Measurements from ENCODE around the gene CLCN5. TPM values are rescaled to one million over a fixed set of nuclear protein-coding genes. Genes with fewer than 3 reads are reported as not detected.

CLCN5 gene
- total RNA-seq, 5 donors from 2014 or later (not counting 1 experiment from before 2014, with no cell fraction given) = 1.4 to 2.3 (median 2.2) TPM

DNA sequence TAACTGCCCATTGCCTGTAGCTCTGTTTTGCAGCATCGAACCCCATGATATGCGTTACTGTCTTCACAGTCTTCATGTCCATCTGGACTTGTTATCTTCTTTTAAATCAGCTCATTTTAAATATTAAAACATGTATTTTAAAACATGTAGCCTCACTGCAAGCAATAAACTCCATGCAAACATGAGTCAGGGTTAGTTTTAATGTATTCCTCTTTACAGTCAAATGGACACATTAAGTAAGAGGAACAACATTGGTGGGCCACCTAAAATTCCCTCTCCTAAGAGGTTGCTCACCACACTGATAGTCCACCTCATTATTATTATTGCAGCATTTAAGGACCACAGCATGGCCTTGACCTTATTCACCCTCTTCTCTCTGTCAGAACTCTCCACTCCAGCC is 74.1 kb downstream of the CLCN5 start:
- Histone ChIP-seq H3K4me3 (ENCODE audit: control insufficient read depth in 1 of 2, extremely low read depth in 1 of 2, low read length in 1 of 2) (no peak overlapping the region), H3K27ac (ENCODE audit: low read length) (no peak overlapping the region), H3K9me3 (no peaks in the 10 kb centered on the region), H3K4me1 (ENCODE audit: control insufficient read depth in 1 of 2, extremely low read depth in 1 of 2, insufficient read depth in 2 of 2, low read length in 2 of 2) (no peaks in the 10 kb centered on the region), H3K36me3 (ENCODE audit: control insufficient read depth in 2 of 2, extremely low read depth in 1 of 2, insufficient read depth in 1 of 2, low read length in 1 of 2) (no peaks in the 10 kb centered on the region), H3K27me3 (replicated peaks in 1 of 2; ENCODE audit: control insufficient read depth in 2 of 2, extremely low read depth in 1 of 2, insufficient read depth in 2 of 2, low read length in 1 of 2) (no peaks in the 10 kb centered on the region)
- ATAC-seq (replicated peaks in 1 of 4) (no peak), DNase-seq (no peak)
- H3K4me3 Mint-ChIP-seq = no peak overlapping the region
- ChIA-PET CTCF (no interaction called here), POLR2A (no interaction called here)
- no CpG with 5 or more reads among the region's 2 CpGs for WGBS (ENCODE audit: insufficient coverage)
- H3K4me1 Mint-ChIP-seq = no peaks in the 10 kb centered on the region
- H3K27ac Mint-ChIP-seq = no peak overlapping the region
- H3K36me3 Mint-ChIP-seq = no peaks in the 10 kb centered on the region
- H3K27me3 Mint-ChIP-seq = peaks cover 2 to 18% of the 10 kb centered on the region in 2 donors
- no peaks in the 10 kb centered on the region for H3K9me3 Mint-ChIP-seq

GRCh38 chrX:49999087-49999486 is 76.7 kb downstream of the CLCN5 start:
- no peaks in the 10 kb centered on the region for H3K4me1 ChIP-seq (ENCODE audit: control insufficient read depth in 1 of 2, extremely low read depth in 1 of 2, insufficient read depth in 2 of 2, low read length in 2 of 2)
- Mint-ChIP-seq H3K4me3 (no peak overlapping the region), H3K27me3 (peaks cover 0 to 27% of the 10 kb centered on the region in 2 donors), H3K9me3 (no peaks in the 10 kb centered on the region), H3K27ac (no peak overlapping the region), H3K36me3 (no peaks in the 10 kb centered on the region), H3K4me1 (no peaks in the 10 kb centered on the region)
- ChIA-PET CTCF (no interaction called here), POLR2A (no interaction called here)
- H3K27me3 ChIP-seq (replicated peaks in 1 of 2; ENCODE audit: control insufficient read depth in 2 of 2, extremely low read depth in 1 of 2, insufficient read depth in 2 of 2, low read length in 1 of 2) = no peaks in the 10 kb centered on the region
- no peak overlapping the region for H3K4me3 ChIP-seq (ENCODE audit: control insufficient read depth in 1 of 2, extremely low read depth in 1 of 2, low read length in 1 of 2)
- H3K36me3 ChIP-seq (ENCODE audit: control insufficient read depth in 2 of 2, extremely low read depth in 1 of 2, insufficient read depth in 1 of 2, low read length in 1 of 2) = no peaks in the 10 kb centered on the region
- no peaks in the 10 kb centered on the region for H3K9me3 ChIP-seq
- no peak for ATAC-seq (replicated peaks in 1 of 4)
- no peak for DNase-seq
- H3K27ac ChIP-seq (ENCODE audit: low read length) = no peak overlapping the region
- no CpG with 5 or more reads among the region's 3 CpGs for WGBS (ENCODE audit: insufficient coverage)

DNA sequence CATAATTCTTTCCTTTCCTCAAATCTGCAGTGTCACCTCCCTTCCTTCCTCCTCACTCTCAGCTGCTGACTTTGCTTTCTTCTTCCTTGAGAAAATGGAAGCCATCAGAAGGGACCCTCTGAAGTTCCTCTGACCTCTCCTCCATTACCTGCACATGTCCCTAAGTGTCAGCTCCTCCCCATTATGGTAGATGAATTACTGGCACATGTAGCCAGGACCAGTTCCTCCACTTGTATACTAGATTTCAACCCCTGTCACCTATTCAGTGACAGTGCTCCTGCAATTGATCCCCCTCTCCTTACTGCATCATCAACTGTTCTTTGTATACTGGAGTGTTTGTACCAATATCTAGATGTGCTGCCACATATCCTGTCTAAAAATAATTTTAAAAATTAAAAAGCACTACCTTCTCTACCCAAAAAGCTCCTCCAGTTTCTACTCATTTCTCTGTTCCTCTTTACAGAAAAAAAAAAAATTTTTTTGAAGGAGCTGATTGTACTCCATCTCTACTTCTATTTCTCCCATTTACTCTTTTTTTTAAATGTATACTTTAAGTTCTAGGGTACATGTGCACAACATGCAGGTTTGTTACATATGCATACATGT is 78.6 kb downstream of the CLCN5 start:
- no peak overlapping the region for H3K27ac Mint-ChIP-seq
- CTCF ChIA-PET = no interaction called here
- POLR2A ChIA-PET = interaction anchor here in 1 of 2 donors (0.6 kb wide), 1 partner anchor 952 kb away, joined by 3 read pairs; no protein-coding TSS in a partner anchor

GRCh38 chrX:50002067-50002714 is 79.8 kb downstream of the CLCN5 start:
- CTCF ChIA-PET = no interaction called here
- Histone ChIP-seq H3K4me3 (ENCODE audit: control insufficient read depth in 1 of 2, extremely low read depth in 1 of 2, low read length in 1 of 2) (no peak overlapping the region), H3K9me3 (no peaks in the 10 kb centered on the region), H3K36me3 (ENCODE audit: control insufficient read depth in 2 of 2, extremely low read depth in 1 of 2, insufficient read depth in 1 of 2, low read length in 1 of 2) (no peaks in the 10 kb centered on the region), H3K4me1 (ENCODE audit: control insufficient read depth in 1 of 2, extremely low read depth in 1 of 2, insufficient read depth in 2 of 2, low read length in 2 of 2) (no peaks in the 10 kb centered on the region), H3K27me3 (replicated peaks in 1 of 2; ENCODE audit: control insufficient read depth in 2 of 2, extremely low read depth in 1 of 2, insufficient read depth in 2 of 2, low read length in 1 of 2) (no peaks in the 10 kb centered on the region), H3K27ac (ENCODE audit: low read length) (no peak overlapping the region)
- no peak for ATAC-seq (replicated peaks in 1 of 4)
- no peak for DNase-seq
- POLR2A ChIA-PET = no interaction called here
- Mint-ChIP-seq H3K27ac (no peak overlapping the region), H3K27me3 (peaks cover 0 to 28% of the 10 kb centered on the region in 2 donors), H3K9me3 (no peaks in the 10 kb centered on the region), H3K36me3 (no peaks in the 10 kb centered on the region), H3K4me3 (no peak overlapping the region), H3K4me1 (no peaks in the 10 kb centered on the region)
- no CpG with 5 or more reads among the region's 2 CpGs for WGBS (ENCODE audit: insufficient coverage)

More for the DNA sequence above, 78.6 kb downstream of the CLCN5 start:
- Mint-ChIP-seq H3K4me1 (no peaks in the 10 kb centered on the region), H3K27me3 (peaks cover 0 to 31% of the 10 kb centered on the region in 2 donors), H3K36me3 (no peaks in the 10 kb centered on the region), H3K4me3 (no peak overlapping the region), H3K9me3 (no peaks in the 10 kb centered on the region)
- H3K36me3 ChIP-seq (ENCODE audit: control insufficient read depth in 2 of 2, extremely low read depth in 1 of 2, insufficient read depth in 1 of 2, low read length in 1 of 2) = no peaks in the 10 kb centered on the region
- no peak overlapping the region for H3K27ac ChIP-seq (ENCODE audit: low read length)
- H3K9me3 ChIP-seq = no peaks in the 10 kb centered on the region
- ATAC-seq (replicated peaks in 1 of 4) (no peak), DNase-seq (no peak)
- no peaks in the 10 kb centered on the region for H3K4me1 ChIP-seq (ENCODE audit: control insufficient read depth in 1 of 2, extremely low read depth in 1 of 2, insufficient read depth in 2 of 2, low read length in 2 of 2)
- H3K27me3 ChIP-seq (replicated peaks in 1 of 2; ENCODE audit: control insufficient read depth in 2 of 2, extremely low read depth in 1 of 2, insufficient read depth in 2 of 2, low read length in 1 of 2) = no peaks in the 10 kb centered on the region
- no peak overlapping the region for H3K4me3 ChIP-seq (ENCODE audit: control insufficient read depth in 1 of 2, extremely low read depth in 1 of 2, low read length in 1 of 2)

DNA sequence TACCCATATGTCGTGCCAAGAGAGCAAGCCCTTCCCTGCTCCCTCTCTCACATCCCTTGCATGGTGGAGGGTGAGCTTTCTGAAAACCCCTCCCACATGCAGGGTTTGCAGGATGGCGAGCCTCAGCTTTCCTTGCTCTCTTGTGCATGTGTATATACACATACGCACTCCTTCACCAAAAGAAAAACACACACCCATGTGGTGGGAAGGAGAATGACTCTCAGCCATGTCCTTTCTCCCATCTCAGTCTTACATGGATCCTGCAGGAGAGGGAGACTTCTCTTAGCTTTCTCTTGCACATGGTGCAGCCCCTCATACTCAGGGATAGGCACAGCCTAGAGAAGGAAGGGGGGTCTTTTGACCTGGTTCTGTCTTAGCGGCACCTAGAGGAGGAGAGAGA is 81.1 kb downstream of the CLCN5 start:
- POLR2A ChIA-PET = no interaction called here
- Histone ChIP-seq H3K36me3 (ENCODE audit: control insufficient read depth in 2 of 2, extremely low read depth in 1 of 2, insufficient read depth in 1 of 2, low read length in 1 of 2) (no peaks in the 10 kb centered on the region), H3K4me3 (ENCODE audit: control insufficient read depth in 1 of 2, extremely low read depth in 1 of 2, low read length in 1 of 2) (no peak overlapping the region), H3K9me3 (no peaks in the 10 kb centered on the region), H3K4me1 (ENCODE audit: control insufficient read depth in 1 of 2, extremely low read depth in 1 of 2, insufficient read depth in 2 of 2, low read length in 2 of 2) (no peaks in the 10 kb centered on the region), H3K27me3 (replicated peaks in 1 of 2; ENCODE audit: control insufficient read depth in 2 of 2, extremely low read depth in 1 of 2, insufficient read depth in 2 of 2, low read length in 1 of 2) (no peaks in the 10 kb centered on the region), H3K27ac (ENCODE audit: low read length) (no peak overlapping the region)
- peaks cover 0 to 28% of the 10 kb centered on the region in 2 donors for H3K27me3 Mint-ChIP-seq
- H3K9me3 Mint-ChIP-seq = no peaks in the 10 kb centered on the region
- no peak overlapping the region for H3K4me3 Mint-ChIP-seq
- no CpG with 5 or more reads among the region's 4 CpGs for WGBS (ENCODE audit: insufficient coverage)
- ATAC-seq (replicated peaks in 1 of 4) (no peak), DNase-seq (no peak)
- no peaks in the 10 kb centered on the region for H3K36me3 Mint-ChIP-seq
- CTCF ChIA-PET = no interaction called here
- no peak overlapping the region for H3K27ac Mint-ChIP-seq
- H3K4me1 Mint-ChIP-seq = no peaks in the 10 kb centered on the region

GRCh38 chrX:50003927-50004326 is 81.5 kb downstream of the CLCN5 start:
- POLR2A ChIA-PET = no interaction called here
- H3K4me3 ChIP-seq (ENCODE audit: control insufficient read depth in 1 of 2, extremely low read depth in 1 of 2, low read length in 1 of 2) = no peak overlapping the region
- no peak overlapping the region for H3K4me3 Mint-ChIP-seq

More at GRCh38 chrX:50003927-50004326, 81.5 kb downstream of the CLCN5 start:
- no peaks in the 10 kb centered on the region for H3K4me1 ChIP-seq (ENCODE audit: control insufficient read depth in 1 of 2, extremely low read depth in 1 of 2, insufficient read depth in 2 of 2, low read length in 2 of 2)
- H3K36me3 ChIP-seq (ENCODE audit: control insufficient read depth in 2 of 2, extremely low read depth in 1 of 2, insufficient read depth in 1 of 2, low read length in 1 of 2) = no peaks in the 10 kb centered on the region
- CTCF ChIA-PET = no interaction called here
- no peaks in the 10 kb centered on the region for H3K4me1 Mint-ChIP-seq
- no peaks in the 10 kb centered on the region for H3K27me3 ChIP-seq (replicated peaks in 1 of 2; ENCODE audit: control insufficient read depth in 2 of 2, extremely low read depth in 1 of 2, insufficient read depth in 2 of 2, low read length in 1 of 2)
- DNase-seq = no peak
- no peak overlapping the region for H3K27ac ChIP-seq (ENCODE audit: low read length)
- ATAC-seq (replicated peaks in 1 of 4) = no peak
- no peak overlapping the region for H3K27ac Mint-ChIP-seq
- H3K9me3 ChIP-seq = no peaks in the 10 kb centered on the region
- no peaks in the 10 kb centered on the region for H3K9me3 Mint-ChIP-seq
- H3K36me3 Mint-ChIP-seq = no peaks in the 10 kb centered on the region
- H3K27me3 Mint-ChIP-seq = peaks cover 0 to 28% of the 10 kb centered on the region in 2 donors
- no CpG with 5 or more reads among the region's 2 CpGs for WGBS (ENCODE audit: insufficient coverage)
